DMS53 (cell line): Measurements from ENCODE around the gene KLF5.
"Not testable (repeated sequence)": the region's sequence is repeated elsewhere in the genome, so short reads cannot be mapped to it uniquely, and the experiment has no call there.

Source experiments
- DNase-seq: peaks from one replicate; lab custom pipeline; 2025; lab: John Stamatoyannopoulos, UW

The KLF5 gene

DNA sequence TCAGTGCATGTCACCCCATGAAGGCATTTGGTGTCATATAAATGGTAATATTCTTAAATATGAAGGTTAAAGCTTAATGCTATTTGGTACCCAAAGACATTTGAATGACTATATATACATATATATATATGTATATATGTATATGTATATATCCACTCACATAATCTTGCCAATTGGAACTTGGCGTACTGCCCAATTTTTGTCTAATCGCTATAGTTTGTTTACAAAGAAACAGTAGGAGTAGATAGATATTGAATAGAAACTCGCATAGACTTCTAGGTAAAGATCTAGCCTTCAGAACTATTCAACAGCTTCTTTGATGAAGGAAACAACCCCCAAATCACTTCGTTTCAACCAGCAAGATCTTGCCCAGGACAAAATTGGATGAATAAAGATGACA lies 24.1 kb downstream of the KLF5 start:
- no peak for DNase-seq

DNA sequence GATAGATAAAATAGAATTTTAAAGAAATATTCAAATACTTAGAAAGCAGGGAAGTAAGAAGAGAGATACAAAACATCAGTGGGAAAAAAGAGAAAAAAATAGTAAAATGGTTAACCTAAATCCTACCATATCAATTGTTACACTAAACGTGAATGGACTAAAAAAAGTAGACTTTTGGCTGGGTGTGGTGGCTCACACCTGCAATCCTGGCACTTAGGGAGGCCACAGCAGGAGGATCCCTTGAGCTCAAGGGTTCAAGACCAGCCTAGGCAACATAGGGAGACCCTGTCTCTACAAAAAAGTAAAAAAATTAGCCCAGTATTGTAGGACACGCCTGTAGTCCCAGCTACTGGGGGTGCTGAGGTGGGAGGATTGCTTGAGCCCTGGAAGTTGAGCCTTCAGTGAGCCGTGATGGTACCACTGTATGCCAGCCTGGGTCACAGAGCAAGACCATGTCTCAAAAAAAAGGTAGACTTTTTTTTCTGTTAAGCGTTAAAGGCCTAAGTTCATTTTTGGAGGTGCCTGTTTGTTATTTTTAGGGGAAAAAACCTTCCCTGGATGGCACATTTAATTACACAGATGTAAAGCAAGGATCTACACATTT lies 29.6 kb downstream of the KLF5 start:
- DNase-seq = no peak

DNA sequence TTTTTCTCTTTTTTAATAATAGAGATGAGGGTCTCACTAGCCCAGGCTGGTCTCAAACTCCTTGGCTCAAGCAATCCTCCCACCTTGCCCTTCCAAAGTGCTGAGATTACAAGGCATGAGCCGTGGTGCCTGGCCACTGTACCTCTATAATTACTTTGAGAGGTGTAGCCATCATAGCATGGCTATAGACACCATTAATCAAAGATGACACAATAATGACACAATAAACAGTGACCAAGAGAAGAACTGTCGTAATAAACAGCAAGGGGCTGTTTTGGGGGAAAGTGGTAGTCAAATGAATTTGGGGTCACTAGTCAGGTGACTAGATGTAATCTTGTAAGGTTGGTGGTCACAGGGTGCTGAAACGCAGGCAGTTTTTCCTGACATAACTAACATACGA lies 30.4 kb downstream of the KLF5 start:
- DNase-seq = peak; percentile 0

DNA sequence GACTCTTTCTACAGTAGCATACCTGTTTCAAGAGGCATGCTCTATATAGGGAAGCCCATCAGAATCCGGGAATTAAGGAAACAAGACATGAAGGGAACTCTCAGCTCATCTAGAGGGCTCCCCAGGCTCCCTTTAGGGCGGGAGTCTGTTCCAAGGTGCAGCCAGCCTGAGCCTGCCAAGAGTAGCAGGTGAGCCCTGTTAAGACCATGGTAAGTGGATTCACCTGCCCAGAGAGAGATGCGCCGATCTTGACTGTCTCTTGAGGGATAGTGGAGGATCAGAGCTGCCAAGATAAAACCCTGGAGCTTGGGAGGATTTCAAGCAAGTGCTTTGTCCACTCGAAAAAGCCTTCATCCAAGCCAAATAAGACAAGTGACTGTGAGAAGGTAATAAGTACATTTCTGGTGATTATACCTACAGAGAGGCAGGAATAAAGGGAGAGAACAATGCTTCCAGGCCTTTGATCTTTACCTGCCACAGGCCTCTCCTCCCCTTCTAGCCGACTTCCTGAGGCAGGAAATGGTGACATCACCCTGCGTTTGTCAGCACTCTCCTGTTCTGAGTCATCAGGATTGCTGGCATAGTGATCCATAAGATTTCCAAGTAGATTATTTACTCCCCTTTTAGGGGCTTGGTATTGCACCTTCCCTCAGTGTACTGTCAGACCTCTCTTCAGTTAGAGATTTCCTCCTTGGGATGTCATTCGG lies 31.5 kb downstream of the KLF5 start:
- DNase-seq = peak; percentile 90

DNA sequence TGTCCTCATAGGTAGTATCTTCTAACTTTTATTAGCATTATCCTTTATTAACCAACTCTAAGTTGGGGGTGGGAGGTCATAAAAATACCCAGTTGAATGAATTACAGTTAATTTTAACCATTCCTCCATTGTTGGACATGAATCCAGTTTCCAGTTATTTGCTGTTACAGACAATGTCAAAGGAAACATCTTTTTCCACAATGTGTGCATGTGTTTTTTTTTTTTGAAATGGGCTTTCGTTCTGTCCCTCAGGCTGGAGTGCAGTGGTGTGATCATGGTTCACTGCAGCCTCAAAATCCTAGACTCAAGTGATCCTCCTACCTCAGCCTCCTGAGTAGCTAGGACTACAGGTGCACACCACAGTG lies 32.0 kb downstream of the KLF5 start:
- DNase-seq = peak; percentile 53

DNA sequence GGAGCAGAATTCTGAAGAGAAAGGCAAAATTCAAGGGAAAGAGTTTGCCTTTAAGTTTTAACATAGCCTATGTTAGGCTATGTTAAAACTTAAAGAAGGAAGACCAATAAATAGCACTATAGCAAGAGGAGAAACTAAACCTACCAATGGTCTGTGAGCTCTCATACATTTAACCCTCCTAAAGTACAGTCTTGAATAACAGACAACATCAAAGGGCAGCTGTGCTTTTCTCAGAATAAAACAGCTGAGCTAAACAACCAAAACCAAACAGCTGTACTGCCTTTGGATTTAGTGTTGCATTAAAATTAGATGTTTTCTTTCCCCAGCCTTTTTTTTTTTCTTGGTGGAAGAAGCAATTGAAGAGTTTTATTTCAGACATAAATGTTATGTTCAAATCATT lies 34.0 kb downstream of the KLF5 start:
- DNase-seq = peak; percentile 23

DNA sequence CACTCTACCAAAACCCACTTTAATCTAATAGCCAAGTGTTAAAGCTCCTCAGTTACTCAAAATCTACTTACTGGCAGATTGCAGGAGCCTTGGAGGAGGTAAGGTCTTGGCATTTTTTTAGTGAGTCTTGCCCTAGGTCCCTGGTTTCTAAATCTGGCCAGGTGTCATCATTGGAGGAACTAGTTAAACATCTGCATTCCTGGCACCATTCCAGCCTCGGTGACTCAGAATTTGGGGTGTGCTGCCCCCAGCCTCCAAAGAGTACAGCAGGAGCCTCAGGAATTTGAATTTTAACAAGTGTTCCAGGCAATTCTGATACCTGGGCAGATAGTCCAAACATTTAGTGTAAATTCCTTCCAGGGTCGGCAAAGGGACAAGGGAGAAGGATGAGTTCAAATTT lies 37.4 kb downstream of the KLF5 start:
- no peak for DNase-seq

DNA sequence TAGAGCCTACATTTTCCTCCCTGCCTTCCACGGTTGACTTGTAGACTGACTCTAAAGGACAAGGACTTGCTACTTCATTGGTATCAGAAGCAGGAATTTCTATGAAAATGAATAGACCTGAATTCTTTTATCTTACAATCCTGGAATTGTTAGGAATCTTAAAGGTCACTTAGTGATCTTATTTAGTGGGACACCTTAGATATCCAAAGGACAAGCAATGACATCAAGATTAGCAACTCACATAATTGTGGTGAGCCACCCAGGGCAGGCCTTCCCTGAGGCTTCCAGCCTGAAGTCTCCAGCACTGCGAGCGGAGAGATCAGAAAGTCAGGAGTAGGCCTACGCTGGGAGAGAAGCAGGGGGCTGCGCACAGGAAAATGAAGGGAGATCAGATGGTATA lies 37.8 kb downstream of the KLF5 start:
- DNase-seq = no peak

DNA sequence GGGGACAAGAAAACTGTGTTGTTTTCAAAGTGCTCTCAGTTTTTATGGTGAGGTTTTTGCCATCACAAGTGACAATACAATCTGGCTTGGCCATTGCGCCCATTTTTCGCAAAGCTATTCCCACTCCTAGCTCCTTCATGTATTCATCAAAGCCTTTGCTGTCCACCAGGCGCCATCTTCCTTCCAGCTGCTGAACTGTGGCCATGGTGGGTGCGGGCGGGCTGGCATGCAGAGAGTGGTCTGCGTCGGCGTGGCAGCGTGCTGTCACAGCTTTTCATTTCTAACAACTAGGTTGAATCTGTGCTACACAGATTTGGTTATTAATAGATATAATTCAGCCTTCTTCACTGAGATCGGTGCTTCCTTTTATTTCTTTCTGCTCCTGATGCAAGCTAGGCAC lies 42.0 kb downstream of the KLF5 start:
- not testable (repeated sequence) for DNase-seq

DNA sequence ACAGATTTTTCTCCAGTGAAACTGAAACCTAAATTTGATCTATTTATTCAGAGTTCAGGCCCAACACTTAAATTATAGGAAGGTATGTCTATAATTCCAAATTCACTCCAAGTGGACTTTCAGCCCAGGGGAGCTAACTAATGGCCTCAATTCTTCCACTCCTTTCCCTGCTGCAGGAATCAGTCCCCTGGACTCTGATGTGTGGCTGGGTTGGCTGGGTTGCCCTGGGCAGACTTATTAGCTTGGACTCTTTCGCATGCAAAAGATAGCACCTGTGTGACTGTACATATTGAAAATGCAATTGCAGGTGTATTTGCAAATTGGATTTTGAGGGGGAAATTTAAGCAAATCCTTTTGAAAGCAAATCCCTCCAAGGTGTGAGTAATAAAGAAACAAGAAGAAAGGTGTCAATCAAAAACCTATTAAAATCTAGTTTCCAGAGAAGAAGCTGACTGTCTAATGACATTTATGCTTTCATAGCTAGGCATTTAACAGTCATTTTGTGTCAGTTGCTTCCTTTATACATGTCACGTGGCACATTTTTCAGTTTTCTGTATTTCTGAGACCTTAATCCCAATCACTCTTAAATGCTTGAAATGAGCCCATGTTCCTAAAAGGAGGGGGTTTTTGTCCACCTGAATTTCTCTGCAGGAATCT lies 42.7 kb downstream of the KLF5 start:
- no peak for DNase-seq

DNA sequence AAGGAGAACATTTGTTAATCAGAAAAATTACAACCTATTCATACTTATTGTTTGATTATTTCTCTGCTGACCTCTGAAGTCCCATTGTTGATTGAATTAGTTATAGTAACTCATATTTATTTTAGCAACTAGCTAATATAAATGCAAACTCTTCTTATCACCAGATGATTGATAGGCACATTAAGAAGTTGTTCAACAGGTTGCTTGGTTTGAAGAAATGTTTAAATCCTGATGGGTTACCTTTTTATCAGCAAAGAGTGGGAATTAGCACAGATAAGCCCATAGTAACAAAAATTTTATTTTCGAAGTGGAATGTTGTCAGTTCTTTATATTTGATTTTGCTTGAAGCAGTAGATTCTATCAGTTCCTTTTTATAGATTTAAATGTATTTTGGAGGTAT lies 44.4 kb downstream of the KLF5 start:
- DNase-seq = no peak

DNA sequence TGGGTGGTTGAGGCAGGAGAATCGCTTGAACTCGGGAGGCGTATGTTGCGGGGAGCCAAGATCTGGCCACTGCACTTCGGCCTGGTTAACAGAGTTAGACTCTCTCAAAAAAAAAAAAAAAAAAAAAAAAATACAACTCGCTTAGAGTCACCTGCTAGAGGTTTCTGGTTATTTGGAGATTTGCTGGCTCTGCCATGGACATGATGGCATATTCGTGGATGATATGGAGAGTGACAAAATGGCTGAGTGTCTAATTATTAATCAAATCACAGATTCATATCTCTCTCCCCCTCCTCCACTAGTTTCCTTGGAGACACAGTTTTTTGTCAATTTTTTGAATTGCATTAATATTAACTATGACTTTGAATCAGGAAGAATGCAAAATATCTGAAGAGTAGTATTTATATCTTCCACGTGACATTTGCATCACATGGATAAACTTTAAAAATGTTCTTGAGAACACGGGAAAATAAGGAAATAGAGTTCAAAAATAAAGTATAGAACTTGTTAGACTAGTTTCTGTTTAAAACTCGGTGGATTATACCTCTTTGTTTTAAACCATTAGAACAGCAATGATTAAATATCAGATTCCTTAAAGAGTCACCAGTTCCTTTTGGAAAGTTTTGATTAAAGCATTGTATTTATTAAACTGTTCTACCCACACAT lies 47.8 kb downstream of the KLF5 start:
- peak; percentile 0 for DNase-seq

DNA sequence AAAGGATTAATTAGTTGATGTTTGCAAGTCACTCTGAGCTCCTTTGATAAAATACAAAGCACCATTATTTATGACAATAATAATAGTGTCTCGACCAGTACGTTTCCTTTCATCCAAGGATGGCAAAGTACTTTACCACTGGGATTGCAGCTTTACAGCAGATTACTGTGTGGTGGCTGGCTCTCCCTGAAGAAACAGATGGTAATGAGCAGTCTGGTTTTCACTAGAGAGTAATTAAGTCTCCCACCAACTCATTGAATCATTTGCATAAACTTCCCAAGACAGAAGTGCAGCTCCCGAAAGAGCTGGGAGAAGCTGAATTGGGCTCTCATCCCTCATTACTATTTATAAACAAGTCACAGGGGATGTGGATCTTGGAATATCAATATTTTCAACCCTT lies 48.7 kb downstream of the KLF5 start:
- no peak for DNase-seq

DNA sequence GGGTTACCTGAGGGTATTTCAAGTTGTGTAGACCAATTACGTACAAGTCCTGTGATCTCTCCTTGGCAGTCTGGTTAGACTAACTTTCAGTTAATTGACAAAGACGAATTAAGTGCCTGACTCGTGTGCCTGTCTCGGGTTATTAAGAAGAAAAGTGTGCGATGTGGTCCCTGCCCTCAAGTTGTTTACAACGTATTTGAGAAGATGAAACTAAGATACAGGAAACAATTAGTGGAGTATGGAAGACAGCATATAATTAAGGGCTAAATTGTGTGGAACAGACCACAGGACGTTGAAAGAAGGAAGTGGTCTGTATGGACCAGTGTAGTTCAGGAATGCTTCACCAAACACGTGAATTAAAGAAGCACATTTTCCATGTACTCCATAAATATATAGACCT lies 49.2 kb downstream of the KLF5 start:
- no peak for DNase-seq

DNA sequence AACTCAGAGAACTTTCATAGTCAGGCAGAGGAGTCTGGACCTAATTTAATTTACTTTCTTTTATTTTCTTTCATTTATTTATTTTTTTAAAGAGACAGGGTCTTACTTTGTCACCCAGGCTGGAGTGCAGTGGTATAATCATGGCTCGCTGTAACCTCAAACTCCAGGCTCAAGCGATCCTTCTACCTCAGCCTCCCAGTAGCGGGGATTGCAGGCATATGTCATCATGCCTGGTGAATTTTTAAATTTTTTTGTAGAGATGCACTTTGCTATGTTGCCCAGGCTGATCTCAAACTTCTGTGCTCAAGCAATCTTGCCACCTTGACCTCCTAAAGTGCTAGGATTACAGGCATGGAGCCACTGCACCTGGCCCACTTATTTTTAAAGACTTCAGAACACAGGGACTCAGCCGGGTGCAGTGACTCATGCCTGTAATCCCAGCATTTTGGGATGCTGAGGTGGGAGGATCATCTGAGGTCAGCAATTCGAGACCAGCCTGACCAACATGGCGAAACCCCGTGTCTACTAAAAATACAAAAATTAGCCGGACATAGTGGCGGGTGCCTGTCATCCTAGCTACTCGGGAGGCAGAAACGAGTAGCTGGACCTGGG lies 50.6 kb downstream of the KLF5 start:
- no peak for DNase-seq

DNA sequence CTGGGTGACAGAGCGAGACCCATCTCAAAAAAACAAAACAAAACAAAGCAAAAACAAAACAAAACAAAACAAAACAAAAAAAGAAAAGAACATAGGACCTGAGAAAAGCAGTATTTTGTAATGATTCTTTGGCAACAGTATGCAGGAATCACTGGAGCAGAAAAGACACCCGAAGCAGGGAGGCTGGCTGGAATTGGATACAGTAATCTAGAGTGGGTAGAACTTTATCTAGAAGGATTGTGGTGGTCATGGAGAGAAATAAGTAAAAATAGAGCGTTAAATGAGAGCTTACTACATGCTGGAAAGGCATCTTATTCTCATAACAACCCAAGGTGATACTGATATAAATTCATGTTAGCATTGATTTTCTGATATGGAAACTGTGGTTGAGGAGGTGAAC lies 51.2 kb downstream of the KLF5 start:
- DNase-seq = no peak

DNA sequence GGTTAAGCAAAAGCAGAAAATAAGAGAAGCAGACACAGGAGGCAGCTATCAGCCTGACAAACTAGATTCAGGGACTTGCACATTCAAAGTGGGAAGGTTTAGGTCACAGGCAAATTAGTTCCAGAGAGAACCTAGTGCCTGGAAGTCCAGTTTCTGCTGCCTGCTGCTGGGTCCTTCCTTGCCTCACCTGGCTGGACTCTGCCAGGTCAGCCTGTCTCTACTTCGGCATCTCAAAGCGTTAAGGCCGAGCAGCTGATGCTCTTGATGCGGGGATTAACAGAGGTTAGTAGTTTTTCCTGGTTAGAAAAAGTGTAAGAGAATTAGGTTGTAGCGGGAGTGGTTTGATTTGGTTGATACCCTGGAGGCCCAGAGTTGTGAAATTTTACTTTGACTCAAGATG lies 52.0 kb downstream of the KLF5 start:
- DNase-seq = no peak

DNA sequence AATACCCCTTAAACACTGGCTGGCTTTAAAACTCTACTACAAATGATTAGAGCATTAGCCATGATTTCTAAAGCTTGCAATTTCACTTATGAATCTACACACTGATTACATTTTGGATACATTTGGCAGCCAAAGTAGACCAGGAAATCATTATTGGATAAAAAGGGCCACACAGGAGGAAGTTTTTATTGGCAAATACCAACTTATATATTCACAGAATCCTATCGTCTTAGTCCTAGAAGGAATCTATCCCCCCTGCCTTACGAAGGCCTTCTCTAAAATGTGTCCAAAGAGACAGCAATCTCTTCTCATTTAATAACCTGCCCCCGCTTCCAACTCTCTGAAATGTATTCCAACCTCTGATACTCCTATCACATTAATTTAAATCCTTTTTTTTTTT lies 52.5 kb downstream of the KLF5 start:
- no peak for DNase-seq

DNA sequence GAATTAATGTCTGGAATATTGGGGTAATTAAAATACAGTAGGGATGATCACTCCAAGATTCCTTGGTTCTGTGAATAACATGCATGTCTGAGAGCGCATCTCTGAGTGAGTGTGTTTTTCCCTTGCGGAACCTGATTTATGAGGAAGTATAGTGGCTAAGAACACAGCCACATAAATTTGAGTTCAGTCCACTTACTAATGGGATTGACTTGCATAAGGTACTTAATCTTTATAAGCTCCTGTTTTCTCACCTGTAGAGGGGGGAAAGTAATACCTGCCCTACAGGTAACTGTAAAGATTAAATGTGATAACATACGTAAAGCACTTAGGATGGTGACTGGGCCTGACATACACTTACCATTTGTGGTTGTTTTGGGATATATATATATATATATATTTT lies 60.8 kb downstream of the KLF5 start:
- no peak for DNase-seq
